GM10266 (cell line): ENCODE results near the gene LDLRAD4.

Experiments used
- DNase-seq: peaks from one replicate; pipeline ENCODE4 v3.0.0; 2012; ENCODE audit errors: extremely low spot score
- TF ChIP-seq, protein P1 (sequence below): IDR thresholded peaks from 2 replicates; pipeline ENCODE4 v1.5.1; 2012; ENCODE audit warnings: mild to moderate bottlenecking, low read depth; ENCODE audit not compliant: control insufficient read depth, insufficient read depth; ENCODE audit errors: missing control alignments

LDLRAD4 gene

DNA sequence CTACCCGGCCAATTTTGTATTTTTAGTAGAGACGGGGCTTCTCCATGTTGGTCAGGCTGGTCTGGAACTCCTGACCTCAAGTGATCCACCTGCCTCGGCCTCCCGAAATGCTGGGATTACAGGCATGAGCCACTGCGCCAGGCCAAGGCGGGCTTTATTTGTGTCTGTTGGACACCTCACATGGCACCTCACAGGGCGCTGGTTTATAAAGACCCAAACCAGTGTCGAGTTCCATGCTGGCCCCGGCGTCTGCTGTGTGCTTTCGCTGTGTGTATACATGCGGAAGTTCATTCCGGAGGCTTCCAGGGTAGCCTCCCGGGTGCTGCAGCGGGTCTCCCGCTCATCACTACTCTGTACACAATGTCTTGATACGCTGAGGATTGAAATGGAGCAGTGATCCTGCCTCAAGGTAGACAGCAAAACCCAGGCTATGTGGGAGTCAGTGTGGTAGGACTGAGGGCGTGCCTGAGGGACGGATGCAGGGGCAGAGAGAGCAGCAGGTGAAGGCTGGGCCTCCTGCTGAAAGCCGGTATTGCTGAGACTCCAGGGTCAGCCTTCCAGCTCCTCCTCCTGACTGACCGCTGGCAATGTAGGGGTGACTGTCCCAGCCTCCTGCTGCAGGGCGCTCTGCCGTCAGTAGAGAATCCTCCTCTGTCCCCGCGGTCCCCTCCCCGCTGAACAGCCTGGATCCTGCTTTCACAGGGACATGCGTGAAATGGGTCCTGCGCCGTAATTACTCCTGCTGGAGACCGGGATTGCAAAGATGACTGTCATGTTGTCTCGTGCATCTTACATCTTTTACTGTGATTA lies 22.7 kb downstream of the LDLRAD4 start:
- TF ChIP-seq, protein P1, sequence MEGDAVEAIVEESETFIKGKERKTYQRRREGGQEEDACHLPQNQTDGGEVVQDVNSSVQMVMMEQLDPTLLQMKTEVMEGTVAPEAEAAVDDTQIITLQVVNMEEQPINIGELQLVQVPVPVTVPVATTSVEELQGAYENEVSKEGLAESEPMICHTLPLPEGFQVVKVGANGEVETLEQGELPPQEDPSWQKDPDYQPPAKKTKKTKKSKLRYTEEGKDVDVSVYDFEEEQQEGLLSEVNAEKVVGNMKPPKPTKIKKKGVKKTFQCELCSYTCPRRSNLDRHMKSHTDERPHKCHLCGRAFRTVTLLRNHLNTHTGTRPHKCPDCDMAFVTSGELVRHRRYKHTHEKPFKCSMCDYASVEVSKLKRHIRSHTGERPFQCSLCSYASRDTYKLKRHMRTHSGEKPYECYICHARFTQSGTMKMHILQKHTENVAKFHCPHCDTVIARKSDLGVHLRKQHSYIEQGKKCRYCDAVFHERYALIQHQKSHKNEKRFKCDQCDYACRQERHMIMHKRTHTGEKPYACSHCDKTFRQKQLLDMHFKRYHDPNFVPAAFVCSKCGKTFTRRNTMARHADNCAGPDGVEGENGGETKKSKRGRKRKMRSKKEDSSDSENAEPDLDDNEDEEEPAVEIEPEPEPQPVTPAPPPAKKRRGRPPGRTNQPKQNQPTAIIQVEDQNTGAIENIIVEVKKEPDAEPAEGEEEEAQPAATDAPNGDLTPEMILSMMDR, result no peak
- no peak for DNase-seq

DNA sequence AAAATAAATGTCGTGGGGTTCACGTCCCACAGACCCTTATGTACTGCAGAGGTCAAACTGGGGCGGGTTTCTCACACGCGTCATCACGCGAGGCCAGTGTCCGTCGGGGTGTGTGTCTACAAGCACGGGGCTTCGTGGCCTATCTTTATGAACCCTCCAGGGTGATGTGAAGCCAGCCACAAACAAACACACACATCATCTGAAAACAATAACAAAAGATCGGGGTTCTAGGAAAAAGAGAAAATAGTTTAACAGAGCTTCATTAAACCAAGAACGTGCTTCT lies 23.3 kb downstream of the LDLRAD4 start:
- TF ChIP-seq, protein P1, result no peak
- DNase-seq, result no peak

DNA sequence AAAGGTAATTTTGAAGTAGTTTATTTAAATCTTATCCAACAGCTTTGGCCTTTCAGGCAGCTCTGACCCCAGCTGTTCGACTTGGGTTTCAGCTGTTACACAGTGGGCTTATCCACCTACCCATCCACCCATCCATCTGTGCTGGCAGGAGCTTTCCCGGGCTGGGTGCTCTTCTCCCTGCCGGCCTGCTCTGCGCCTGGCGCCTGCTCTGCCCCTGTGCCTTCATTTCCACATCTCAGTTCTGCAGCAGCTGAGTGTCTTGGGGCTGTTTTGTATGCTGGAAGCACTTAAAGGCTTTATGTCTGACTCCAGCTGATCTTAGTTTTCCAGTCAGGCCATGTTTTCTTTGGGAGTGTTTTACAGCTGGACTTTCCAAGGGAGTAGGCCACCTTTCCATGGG lies 24.2 kb downstream of the LDLRAD4 start:
- TF ChIP-seq, protein P1, result no peak

DNA sequence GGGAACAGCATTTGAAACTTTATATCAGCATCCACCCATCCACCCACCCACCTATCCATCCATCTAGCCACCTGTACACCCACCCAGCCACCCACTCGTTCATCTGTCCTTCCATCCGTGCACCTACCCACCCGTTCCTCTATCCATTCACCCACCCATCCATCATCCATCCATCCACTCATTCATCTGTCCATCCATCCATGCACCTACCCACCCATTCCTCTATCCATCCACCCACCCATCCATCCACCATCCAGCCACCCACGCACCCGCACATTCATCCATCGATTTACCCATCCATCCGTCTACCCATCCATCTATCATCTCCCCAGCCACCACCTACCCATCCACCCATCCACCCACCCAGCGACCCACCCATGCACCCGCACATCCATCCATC lies 24.8 kb downstream of the LDLRAD4 start:
- no peak for DNase-seq

More for the DNA sequence above, 24.2 kb downstream of the LDLRAD4 start:
- DNase-seq, result no peak

DNA sequence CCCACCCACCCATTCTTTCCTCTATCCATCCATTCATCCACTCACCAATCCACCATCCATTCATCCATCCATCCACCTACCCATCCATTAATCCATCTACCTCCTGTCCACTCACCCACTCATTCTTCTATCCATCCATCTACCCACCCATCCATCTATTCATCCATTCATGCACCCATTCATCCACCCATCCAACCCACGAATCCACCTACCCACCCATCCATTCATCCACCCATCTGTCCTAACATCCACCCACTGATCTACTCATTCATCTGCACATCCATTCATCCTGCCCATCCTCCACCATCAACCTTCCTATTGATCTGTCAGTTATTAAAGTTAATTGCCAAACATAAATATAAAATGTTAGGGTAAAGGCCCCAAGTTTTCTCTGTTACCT lies 25.6 kb downstream of the LDLRAD4 start:
- TF ChIP-seq, protein P1, result no peak
- DNase-seq, result no peak

More for the DNA sequence above, 24.8 kb downstream of the LDLRAD4 start:
- TF ChIP-seq, protein P1, result no peak

DNA sequence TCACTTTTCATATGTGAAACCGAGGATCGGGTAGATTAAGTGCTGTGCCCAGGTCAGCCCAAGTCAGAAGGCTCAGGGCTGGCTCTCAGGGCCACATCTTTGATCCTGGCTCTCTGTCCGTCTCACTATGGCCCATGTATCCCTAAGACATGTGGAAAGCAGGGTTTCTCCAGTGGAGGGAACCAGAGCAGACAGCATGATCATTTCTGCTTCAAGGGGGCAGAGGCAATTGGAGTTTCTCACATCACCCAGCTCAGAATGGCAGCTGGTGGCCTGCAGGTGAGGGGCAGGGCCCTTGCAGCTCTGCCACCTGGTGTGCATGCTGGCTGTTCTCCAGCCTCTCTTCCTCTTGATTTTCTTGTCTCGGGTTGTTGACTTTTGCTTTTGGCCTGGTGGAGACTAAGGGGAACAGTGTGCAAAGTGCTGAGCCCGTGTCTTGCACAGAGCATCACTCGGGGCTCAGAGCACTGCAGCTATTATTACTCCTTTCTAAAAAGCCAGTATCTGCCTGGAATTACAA lies 27.0 kb downstream of the LDLRAD4 start:
- DNase-seq, result no peak
- TF ChIP-seq, protein P1, result no peak

DNA sequence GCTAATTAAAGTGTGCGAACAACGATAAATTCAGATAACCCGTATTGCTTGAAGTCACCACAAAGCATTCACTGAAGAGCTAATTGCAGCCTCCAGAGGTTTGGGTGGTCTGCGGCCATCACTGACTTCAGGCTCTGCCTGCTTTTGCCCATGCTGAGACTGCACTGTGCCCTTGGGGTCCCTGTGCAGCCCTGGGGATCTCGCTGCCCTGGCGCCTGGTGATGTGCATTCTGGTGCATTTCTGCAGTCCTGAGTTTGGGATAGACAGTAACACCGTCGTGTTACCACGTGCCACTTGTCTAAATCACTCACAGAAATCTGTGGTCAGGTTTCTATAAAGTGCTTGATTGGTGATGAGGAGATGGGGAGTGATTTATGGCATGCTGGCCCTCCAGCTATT lies 27.6 kb downstream of the LDLRAD4 start:
- TF ChIP-seq, protein P1, result no peak
- DNase-seq, result no peak
